ENCODE data around the gene ZNF267. TPM values are rescaled to one million over a fixed set of nuclear protein-coding genes. Genes with fewer than 3 reads are reported as not detected.
"Not testable (repeated sequence)": the region's sequence is repeated elsewhere in the genome, so short reads cannot be mapped to it uniquely, and the experiment has no call there.

ZNF267 gene
- total RNA-seq, 3 donors from 2014 or later (not counting 1 experiment from before 2014, with no cell fraction given), result 45.0 to 56.6 (median 52.8) TPM

DNA sequence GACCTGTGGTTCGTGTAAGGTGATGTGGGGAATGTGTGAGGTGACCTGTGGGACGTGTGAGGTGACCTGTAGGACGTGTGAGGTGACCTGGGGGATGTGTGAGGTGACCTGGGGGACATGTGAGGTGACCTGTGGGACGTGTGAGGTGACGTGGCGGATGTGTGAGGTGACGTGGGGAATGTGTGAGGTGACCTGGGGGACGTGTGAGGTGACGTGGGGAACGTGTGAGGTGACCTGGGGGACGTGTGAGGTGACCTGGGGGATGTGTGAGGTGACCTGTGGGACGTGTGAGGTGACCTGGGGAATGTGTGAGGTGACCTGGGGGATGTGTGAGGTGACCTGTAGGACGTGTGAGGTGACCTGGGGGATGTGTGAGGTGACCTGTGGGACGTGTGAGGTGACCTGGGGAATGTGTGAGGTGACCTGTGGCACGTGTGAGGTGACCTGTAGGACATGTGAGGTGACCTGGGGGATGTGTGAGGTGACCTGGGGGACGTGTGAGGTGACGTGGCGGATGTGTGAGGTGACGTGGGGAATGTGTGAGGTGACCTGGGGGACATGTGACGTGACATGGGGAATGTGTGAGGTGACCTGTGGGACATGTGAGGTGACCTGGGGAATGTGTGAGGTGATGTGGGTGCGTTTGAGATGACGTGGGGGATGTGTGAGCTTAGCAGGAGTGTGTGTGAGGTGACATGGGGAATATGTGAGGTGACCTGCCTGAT is 86.7 kb downstream of the ZNF267 start:
- WGBS (ENCODE audit: insufficient coverage), result 48% methylated on average over 22 of the region's 22 CpGs
- DNase-seq (peak; percentile 32 to 53), ATAC-seq (peak in 1 of 3 donors; percentile 24)
- intact Hi-C loops (cut with micrococcal nuclease), result loop anchor here (10.0 kb wide), 1 partner anchor 86 kb away; the partner anchor contains the start of gene ZNF267
- H3K27me3 Mint-ChIP-seq (ENCODE audit: low read depth in 2 of 2); H3K36me3 Mint-ChIP-seq; H3K4me3 ChIP-seq (ENCODE audit: low read length); H3K27me3 ChIP-seq (ENCODE audit: control insufficient read depth, insufficient read depth, low read length); H3K4me1 ChIP-seq (ENCODE audit: control insufficient read depth, insufficient read depth, low read length); H3K36me3 ChIP-seq (ENCODE audit: control insufficient read depth, insufficient read depth, low read length); H3K9me3 Mint-ChIP-seq: not testable (repeated sequence)
- Mint-ChIP-seq H3K4me3 (peak overlapping the region; percentile 45), H3K27ac (peak overlapping the region; percentile 81 to 95), H3K4me1 (peaks cover 0 to 13% of the 10 kb centered on the region in 2 donors)
- Histone ChIP-seq H3K27ac (ENCODE audit: low read length) (peak overlapping the region; percentile 62), H3K9me3 (ENCODE audit: control insufficient read depth, insufficient read depth, low read length) (peaks cover 12% of the 10 kb centered on the region)
